NCI-H146 (cell line): ENCODE data around the gene LIN9.
A peak's percentile ranks its signal among the peaks of the same experiment; 100 is the strongest.
"Not testable (repeated sequence)": the region's sequence is repeated elsewhere in the genome, so short reads cannot be mapped to it uniquely, and the experiment has no call there.

Experiments
- DNase-seq: peaks from one replicate; lab custom pipeline; 2025; lab: John Stamatoyannopoulos, UW

Gene LIN9

GRCh38 chr1:226212545-226212944, 96.4 kb downstream of the LIN9 start:
- no peak for DNase-seq

- DNase-seq, result no peak
Observed at GRCh38 chr1:226211181-226211821, 97.7 kb downstream of the LIN9 start.

- peak; percentile 6 for DNase-seq
Observed at GRCh38 chr1:226210571-226211176, 98.3 kb downstream of the LIN9 start.

GRCh38 chr1:226209307-226210059, 99.5 kb downstream of the LIN9 start:
- no peak for DNase-seq

- DNase-seq, result no peak
Observed at GRCh38 chr1:226207048-226207447, 101.9 kb downstream of the LIN9 start.

- no peak for DNase-seq
Observed at GRCh38 chr1:226204198-226204597, 104.8 kb downstream of the LIN9 start.

GRCh38 chr1:226203655-226204054, 105.3 kb downstream of the LIN9 start:
- no peak for DNase-seq

GRCh38 chr1:226203240-226203639, 105.7 kb downstream of the LIN9 start:
- DNase-seq, result no peak

- DNase-seq, result not testable (repeated sequence)
Observed at GRCh38 chr1:226202666-226203065, 106.3 kb downstream of the LIN9 start.

GRCh38 chr1:226202246-226202645, 106.7 kb downstream of the LIN9 start:
- DNase-seq, result no peak

GRCh38 chr1:226201029-226201593, 107.9 kb downstream of the LIN9 start:
- no peak for DNase-seq

- DNase-seq, result no peak
Observed at GRCh38 chr1:226199971-226200370, 109.0 kb downstream of the LIN9 start.

GRCh38 chr1:226195144-226195543, 113.8 kb downstream of the LIN9 start:
- DNase-seq, result peak; percentile 73

GRCh38 chr1:226187380-226187779, 121.6 kb downstream of the LIN9 start:
- no peak for DNase-seq

- no peak for DNase-seq
Observed at GRCh38 chr1:226187019-226187322, 122.0 kb downstream of the LIN9 start.

- peak; percentile 92 for DNase-seq
Observed at GRCh38 chr1:226186124-226187018, 122.6 kb downstream of the LIN9 start, which contains the start of gene ACBD3. TSS of gene ACBD3 (minus strand) at chr1:226186741. CDS start at chr1:226186675, 66 bp downstream.

GRCh38 chr1:226185141-226186036, 123.6 kb downstream of the LIN9 start:
- no peak for DNase-seq

GRCh38 chr1:226181996-226182714, 126.8 kb downstream of the LIN9 start:
- no peak for DNase-seq
